GM19035 (cell line): ENCODE results near the gene ZFPL1.
"Not testable (repeated sequence)": the region's sequence is repeated elsewhere in the genome, so short reads cannot be mapped to it uniquely, and the experiment has no call there.

Experiments
- ATAC-seq: cut with Tn5 transposase; IDR thresholded peaks from one replicate; pipeline ENCODE4 v1.9.1; 2021; ENCODE audit not compliant: unreplicated experiment

The ZFPL1 gene

DNA sequence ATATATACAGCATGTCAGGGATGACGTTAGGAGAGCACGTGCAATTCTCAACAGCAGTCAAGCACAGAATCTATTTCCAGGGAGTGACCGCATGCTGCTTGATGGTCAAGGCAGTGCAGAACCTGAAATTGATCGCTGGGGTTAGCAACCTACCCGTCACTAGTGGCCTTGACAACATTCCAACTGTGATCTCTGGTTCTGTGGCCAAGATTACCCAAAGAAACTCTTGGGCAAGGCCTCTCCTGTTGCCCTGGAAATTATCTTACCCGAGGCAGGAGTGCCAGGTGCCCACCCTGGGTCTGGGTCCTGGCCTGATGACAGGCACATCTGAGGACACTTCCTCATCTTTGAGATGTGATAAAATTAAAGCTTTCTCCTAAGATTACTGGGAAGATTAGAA is 29.8 kb downstream of the ZFPL1 start:
- ATAC-seq = no peak

DNA sequence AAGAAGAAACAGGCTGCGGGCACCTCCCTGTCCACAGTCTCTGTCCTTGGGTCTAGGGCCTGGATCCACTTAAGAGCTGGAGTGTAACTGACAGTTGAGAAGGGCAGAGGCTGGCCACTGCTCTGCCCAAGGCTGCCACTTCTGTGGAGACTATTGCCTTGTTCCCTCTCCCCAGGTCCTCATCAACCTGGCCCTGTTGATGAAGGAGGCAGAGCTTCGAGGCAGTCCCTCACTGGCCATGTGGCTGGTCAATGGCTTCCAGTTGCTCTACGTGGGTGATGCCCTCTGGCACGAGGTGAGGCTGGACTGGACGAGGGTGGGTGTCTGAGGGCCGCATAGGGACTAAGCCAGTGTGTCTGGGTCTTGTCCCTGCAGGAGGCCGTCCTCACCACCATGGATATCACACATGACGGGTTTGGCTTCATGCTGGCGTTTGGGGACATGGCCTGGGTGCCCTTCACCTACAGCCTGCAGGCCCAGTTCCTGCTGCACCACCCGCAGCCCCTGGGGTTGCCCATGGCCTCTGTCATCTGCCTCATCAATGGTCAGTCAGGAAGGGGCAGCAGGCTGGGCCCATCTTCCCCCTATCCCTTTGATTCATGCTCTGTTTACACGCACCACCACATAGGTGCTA is 30.6 kb downstream of the ZFPL1 start:
- no peak for ATAC-seq

DNA sequence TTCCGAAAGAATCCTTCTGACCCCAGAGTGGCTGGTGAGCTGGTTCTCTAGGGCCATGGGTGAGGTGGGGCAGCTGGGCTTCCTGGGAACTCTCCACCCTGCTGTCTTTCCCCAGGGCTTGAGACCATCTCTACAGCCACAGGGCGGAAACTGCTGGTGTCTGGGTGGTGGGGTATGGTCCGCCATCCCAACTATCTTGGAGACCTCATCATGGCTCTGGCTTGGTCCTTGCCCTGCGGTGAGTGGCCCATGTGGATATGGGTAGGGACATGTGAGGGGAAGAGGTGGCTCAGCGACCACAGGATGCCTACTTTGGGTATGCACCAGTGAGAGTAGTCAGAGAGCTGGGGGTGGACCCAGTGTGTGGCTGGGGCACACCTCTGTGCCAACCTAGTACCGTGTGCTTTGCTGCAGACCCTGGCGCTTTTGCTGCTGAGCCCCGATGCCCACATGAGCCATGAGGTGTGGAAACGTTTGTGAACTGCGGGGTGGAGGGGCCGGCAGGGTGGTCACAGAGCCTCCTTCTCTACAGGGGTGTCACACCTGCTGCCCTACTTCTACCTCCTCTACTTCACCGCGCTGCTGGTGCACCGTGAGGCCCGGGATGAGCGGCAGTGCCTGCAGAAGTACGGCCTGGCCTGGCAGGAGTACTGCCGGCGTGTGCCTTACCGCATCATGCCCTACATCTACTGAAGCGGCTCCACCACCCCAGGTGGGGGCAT is 31.5 kb downstream of the ZFPL1 start:
- no peak for ATAC-seq

DNA sequence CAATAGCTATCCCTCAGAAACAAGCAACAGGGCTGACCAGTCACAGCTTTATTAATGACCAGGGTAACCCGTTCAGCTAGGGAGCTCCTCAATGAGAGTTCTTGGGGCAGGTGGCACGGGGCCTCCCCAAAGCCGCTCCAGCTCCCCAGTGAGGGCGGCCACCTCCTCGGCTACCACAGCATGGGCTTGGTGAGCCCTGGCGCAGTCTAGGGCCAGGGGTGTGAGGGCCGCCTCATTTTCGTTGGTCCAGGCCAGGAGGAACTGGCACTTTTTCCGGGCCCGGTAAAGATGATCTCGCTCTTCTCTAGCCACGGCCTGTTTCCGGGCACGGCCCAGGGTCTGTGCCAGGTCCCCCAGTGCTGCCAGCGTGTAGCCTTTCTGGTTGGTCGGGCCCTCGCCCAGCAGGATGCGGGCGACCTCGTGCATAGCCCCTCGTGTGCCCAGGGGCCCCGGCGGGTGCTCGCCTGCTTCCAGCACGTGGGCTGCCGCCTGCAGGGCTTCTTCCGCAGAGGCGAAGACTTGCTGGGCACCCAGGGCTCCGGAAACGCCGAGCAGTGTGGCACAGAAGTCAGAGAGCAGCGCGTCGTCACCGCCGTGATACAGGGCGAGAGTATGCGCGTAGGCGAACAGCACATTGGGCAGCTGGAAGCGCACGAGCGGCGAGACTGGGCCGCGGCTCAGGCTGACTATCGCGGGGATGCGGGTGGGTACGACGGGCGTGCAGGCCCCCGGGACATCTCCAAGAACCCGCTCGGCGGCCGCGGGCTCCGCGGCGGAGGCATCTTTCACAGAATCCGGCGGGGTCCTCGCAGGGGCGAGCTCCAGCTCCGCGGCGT is 32.6 kb downstream of the ZFPL1 start:
- ATAC-seq = no peak

DNA sequence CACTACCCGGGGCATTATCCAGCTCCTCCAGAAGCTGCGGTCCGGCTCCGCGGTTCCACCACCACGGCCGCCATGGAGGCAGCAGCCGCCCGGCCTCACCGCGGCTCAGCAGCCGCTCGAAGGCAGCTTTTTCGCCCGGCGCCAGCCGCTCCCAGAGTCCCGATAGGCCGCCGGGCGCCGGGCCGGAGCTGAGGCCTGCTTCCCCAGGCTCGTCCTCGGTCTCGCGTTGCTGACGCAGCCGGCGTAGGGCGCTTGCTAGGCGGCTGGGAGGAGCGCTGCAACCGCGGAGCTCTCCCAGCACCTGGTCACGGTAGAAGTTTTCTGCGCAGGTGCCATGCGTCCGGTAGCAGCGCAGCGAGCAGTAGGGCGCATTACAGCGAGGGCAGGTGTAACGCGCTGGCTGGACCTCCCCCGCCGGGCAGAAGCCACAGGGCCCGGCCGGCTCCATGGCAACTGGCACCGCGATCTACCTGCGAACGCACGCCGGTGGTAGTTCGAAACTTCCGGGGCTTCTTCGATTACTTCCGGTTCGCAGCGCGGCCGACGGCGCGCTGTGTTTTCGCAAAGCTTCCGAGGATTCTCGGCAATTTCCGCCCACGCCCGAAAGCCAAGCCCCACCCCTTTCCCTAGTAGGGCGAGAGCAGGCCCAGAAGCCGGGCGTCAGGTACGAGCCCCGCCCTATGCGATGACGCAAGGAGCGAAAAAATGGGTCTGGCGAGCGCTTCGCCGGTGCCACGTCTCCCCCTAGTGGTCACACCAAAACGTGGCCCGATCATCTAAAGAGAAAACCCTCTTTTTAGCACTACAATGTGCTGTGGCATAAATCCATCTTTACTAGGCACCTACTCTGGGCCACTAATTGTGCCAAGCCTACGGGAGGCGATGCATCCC is 33.4 kb downstream of the ZFPL1 start, which contains the start of gene ZNHIT2:
TSS of gene ZNHIT2 (minus strand) at position 496 of the 891 bp plus-strand sequence. CDS start at position 448, 48 bp downstream.
- peak; percentile 63 for ATAC-seq

DNA sequence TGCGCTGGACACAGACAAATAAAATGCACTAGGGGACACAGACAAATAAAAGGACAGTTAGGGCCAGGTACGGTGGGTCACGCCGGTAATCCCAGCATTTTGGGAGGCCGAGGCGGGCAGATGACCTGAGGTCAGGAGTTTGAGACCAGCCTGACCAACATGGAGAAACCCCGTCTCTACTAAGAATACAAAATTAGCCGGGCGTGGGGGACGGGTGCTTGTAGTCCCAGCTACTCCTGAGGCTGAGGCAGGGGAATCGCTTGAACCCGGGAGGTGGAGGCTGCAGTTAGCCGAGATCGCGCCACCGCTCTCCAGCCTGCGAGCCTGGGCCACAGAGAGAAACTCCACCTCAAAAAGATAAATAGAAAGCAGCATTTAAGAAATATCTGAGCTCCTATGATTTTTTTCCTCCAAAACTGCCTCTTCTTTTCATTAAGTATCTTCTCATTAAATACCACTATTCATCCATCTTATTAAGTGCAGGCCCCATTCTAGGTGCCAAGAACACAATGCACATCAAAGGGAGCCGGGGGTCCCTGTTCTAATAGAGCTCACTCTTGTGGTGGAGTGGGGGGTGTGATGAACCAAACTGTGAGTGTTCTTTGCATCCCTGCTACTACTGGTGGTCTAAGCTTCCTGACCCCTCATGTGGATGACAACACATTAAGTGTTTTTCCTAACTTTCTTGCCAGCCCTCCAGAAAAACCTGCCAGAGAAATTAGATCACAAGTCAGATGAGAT is 34.2 kb downstream of the ZFPL1 start:
- no peak for ATAC-seq

DNA sequence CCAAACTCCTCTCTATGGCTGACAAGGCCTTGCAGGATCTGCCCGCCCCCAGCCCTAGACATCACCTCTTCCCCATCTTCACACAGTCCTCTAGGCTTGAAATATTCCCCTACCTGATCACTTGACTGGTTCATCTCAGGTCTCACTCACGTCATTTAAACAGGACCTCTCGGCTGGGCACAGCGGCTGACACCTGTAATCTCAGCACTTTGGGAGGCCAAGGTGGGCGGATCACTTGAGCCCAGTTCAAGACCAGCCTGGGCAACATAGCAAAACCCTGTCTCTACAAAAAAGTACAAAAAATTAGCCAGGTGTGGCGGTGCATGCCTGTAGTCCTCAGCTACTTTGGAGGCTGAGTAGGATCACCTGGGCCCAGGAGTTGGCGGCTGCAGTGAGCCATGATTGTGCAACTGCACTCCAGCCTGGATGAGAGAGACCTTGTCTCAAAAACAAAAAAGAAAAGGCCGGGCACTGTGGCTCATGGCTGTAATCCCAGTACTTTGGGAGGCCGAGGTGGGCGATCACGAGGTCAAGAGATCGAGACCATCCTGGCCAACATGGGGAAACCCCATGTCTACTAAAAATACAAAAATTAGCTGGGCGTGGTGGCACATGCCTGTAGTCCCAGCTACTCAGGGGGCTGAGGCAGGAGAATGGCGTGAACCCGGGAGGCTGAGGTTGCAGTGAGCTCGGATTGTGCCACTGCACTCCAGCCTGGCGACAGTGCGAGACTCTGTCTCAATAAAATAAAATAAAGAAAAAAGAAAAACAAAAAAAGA is 35.1 kb downstream of the ZFPL1 start:
- ATAC-seq = not testable (repeated sequence)

DNA sequence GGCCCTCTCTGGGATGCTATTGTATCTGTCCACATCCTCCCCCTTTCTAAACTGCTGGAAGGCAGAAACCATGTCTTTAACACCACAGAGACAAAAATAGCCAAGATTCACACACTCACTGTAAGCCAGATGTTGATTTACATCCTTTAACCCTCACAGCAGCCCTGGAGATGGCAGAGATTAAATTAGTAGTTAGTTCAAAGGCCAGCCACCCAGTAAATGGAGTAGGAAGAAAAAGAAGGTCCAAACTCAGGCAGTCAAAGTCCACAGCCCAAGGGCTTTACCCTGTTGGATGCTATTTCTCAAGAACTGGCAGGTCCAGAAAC is 35.6 kb downstream of the ZFPL1 start:
- no peak for ATAC-seq

DNA sequence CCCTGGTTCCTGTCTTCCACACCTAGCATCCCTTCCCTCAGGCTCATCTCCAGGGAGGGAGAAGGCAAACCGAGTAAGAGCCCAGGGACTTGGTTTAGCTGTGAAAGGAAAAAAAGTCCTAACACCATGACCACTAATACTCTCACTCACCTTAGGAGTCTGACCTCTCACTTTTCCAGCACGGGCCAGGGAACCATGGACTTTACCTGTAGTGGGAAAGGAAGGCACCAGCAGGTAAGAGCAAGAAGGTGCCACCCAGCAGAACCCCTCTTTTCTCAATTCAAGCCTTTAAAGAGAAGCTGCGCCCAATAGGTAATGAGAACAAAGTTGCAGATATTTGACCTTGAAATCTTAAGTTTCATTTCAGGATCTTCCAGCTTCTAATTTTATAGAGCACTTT is 36.8 kb downstream of the ZFPL1 start:
- ATAC-seq = no peak

DNA sequence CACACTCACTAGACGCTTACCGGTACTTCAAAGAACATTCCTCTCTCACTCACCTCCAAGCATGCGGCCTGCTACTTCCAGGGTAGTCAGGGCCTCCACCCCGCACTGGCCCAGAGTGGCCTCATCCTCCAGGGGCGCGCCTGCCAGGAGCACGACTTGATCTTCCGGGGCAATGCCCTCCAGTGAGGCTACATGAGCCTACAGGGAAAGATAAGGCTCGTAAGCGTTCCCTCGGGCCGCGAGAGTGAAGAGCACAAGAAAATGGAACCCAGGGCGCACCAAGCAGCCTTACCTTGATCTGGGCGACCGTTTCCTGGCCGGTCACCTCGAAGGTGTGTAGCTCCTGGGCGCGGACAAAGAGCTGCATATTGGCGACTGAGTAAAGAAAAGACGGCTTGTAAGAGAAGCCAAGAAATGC is 37.4 kb downstream of the ZFPL1 start:
- ATAC-seq = no peak

DNA sequence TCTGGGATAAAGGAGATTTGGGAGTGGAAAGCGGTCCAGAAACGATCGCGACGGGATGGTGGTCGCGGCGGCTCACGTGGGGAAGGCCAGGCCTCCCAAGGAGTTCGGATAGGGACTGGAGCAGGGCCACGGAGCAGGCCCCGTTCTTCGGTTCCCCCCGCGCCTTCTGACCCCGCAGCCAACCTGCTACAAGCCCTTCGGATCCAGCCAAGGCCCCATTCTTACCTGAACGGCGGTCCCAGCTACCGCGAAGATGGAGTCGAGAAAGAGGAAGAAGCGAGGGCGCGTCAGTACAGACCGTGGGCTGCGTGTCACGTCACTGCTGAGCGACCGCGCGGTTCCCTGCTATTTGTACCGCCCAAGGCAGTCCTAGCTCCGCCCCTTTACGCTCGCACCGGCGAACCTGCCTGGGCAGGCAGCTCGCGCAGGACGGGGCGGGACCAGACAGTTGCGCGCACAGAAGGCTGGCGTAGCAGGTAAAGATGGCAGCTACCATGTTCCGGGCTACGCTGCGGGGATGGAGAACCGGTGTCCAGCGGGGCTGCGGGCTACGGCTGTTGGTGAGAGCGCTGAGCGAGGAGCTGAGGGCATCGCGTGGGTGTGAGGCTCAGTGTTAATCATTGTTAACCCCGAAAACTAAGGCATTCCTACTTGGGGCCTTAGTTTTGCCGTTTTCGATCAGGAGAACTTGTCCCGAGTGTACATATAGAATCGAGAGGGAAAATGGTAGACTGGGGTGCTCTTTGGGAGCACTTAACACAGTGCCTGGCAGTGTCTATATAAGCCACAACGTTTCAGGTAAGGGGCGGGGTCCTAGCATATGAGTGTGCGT is 38.1 kb downstream of the ZFPL1 start, which contains the start of the genes FAU and MRPL49:
TSS of gene FAU (minus strand) at position 270 of the 832 bp plus-strand sequence. CDS start 321 bp downstream, outside the sequence.
TSS of gene MRPL49 (plus strand) at position 457 of the 832 bp plus-strand sequence. CDS start at position 483, 26 bp downstream.
- peak; percentile 61 for ATAC-seq

DNA sequence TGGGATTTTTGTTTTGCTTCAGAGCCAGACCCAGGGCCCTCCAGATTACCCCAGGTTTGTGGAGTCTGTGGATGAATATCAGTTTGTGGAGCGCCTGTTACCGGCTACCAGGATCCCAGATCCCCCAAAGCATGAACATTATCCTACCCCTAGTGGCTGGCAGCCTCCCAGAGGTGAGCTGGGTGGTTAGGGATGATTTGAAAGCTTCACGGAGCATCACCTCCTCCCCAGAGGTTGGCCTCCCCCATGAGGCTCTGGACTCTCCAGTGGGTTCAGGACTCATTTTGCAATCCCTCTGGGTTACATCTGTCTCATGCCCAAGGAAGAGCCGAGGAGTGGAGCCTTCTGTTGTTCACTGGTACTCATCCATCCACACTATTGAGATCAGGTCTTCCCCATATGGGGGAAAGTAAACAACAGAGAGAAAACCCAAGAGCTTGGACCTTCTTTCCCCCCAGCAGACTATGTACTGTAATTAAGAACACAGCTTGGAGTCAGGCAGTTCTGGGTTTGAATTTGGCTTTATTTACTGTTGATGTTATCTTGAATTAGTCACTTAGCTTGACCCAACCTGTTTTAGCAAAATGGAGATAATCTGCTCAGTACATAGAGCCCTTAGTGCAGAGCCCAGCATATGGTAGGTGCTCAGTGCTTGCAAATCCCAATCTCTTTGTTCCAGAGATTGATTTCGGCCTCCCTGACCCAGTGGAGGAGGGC is 40.6 kb downstream of the ZFPL1 start:
- ATAC-seq = no peak

DNA sequence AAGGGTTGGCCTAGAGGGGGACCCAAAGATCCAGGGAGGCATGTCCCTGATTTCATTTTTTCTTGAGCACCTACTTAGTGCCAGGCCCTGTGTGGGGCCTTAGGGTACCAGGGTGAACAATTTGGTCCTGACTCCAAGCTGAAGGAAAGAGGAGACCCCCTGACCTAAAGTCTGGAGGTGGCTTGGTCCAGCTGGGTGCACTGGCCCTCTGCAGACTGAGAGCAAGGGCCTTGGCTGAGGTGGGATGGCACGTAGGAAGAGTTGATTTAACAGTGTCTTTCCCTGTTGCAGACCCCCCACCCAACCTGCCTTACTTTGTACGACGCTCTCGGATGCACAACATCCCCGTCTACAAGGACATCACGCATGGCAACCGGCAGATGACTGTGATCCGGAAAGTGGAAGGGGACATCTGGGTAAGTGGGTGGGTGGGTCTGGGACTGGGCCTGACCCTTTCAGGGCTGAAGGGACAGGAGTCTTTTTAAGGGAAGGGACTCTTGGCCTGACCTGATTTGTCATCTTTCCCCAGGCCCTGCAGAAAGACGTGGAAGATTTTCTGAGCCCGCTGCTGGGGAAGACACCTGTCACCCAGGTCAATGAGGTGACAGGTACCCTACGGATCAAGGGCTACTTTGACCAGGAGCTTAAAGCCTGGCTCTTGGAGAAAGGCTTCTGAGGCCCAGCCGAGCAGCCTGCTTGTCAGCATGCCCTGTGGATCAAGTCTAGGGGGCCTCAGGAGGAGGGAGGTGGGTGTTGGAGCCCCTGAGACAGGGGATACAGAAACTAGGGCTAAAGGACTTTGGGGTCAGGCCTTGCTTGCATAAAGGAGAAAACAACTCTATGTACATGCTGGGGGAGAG is 41.4 kb downstream of the ZFPL1 start:
- no peak for ATAC-seq

DNA sequence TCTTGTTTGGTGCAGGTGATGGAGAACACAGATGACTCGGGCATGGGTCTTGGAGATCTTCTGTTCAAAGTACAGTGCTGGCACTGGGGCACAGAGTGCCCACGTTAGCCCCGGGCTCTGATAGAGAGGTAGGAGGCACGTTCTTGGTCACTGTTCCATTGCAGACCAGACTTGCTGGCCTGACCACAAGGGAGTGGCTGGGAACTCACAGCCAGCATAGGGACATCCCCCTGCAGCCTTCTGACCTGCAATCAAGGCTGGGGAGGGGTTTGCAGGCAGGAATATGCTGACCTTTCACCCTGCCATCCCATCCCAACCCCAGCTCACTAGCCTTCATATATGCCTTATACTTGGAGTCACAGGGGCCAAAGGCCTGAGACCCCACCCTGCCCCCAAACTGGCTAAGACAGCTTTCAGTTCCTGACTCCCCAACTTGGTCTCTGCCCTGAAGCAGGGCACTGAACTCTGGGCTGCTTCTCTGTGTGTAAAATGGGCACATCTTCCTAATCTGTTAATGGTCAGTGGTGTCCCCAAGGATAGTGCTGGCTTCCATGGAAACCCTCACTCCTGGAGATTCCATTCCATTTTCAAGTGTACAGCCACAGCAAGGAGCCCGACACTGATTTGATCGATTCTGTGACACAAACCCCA is 42.7 kb downstream of the ZFPL1 start:
- ATAC-seq = no peak

DNA sequence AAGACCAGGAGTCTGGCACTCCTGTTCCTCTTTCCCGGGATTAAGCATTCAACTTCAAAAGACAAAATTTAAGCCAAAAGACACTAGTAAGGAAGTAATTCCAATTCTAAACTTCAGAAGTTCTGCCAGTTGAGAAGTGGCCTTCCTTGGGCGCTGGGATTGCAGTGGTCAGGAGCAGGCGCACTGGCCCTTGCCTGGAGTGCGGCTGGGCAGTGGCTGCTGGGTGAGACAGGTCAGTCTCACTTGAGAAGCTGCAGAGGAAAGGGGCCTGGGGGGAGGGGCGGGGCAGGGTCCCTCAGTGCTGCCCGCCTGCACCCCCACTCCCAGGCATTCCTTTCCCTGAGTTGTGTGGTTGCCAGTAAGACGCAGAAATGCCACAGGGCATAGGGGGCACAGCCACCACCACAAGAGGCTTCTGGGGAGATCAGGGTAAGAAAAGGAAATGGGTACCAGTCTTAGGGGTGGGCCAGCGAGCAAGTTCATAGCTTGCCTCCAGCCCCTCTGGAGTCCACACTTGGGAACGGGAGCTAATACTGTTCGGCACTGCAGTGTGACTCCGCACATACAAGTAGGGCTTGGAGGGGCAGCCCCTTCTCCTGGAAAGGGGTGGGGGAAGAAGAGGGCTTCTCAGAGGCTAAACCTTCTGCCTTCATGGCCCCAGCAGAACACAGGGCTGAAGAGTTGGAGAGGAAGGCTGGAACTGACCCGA is 43.6 kb downstream of the ZFPL1 start:
- no peak for ATAC-seq
